IMR-90 (cell line): ENCODE data around the gene UEVLD. TPM values are rescaled to one million over a fixed set of nuclear protein-coding genes. Genes with fewer than 3 reads are reported as not detected.
A peak's percentile ranks its signal among the peaks of the same experiment; 100 is the strongest.

Experiments
- ATAC-seq: fragments of 200-7000 bp; cut with Tn5 transposase; 2 replicates; pipeline ENCODE4 v1.9.1; 2020; ENCODE audit warnings: low read depth, mild to moderate bottlenecking, moderate library complexity
- BruUV-seq: library from RNA; stranded (reverse); fragments of 400-500 nt; replicated peaks from 2 replicates; lab custom pipeline; 2021; lab: Mats Ljungman, UMichigan
- CTCF ChIA-PET: fragments of 300-600 bp; formaldehyde crosslinking; extraction: SDS; loops from one replicate; lab custom pipeline; 2021; ENCODE audit warnings: antibody characterized with exemption; lab: Yijun Ruan, JAX
- POLR2A ChIA-PET: fragments of 300-600 bp; sonication (Branson Sonifier 250); formaldehyde crosslinking; loops from one replicate; lab custom pipeline; 2022; ENCODE audit warnings: antibody characterized with exemption; ENCODE audit not compliant: unreplicated experiment; lab: Charles Lee
- DNase-seq: peaks from one replicate; pipeline ENCODE4 v3.0.0; 2013
- H2AFZ ChIP-seq: replicated peaks from 2 replicates; pipeline ENCODE3; 2013; ENCODE audit warnings: low read length, mild to moderate bottlenecking; ENCODE audit not compliant: poor library complexity
- H2AK5ac ChIP-seq: 2 replicates; pipeline ENCODE4 v1.6.1; 2013; ENCODE audit warnings: low read depth, low read length, inconsistent platforms
- H2AK9ac ChIP-seq: replicated peaks from 2 replicates; pipeline ENCODE3; 2013; ENCODE audit warnings: mild to moderate bottlenecking, low read depth, low read length, moderate library complexity; ENCODE audit not compliant: poor library complexity
- H2BK120ac ChIP-seq: 2 replicates; pipeline ENCODE4 v1.6.1; 2013; ENCODE audit warnings: low read depth, low read length, inconsistent platforms
- H2BK15ac ChIP-seq: 3 replicates; pipeline ENCODE4 v1.6.1; 2013; ENCODE audit warnings: low read depth, low read length, inconsistent platforms
- H2BK20ac ChIP-seq: 2 replicates; pipeline ENCODE4 v1.6.1; 2013; ENCODE audit warnings: low read depth, mild to moderate bottlenecking, inconsistent platforms, low read length, moderate library complexity
- H2BK5ac ChIP-seq: 2 replicates; pipeline ENCODE4 v1.6.1; 2013; ENCODE audit warnings: mild to moderate bottlenecking, low read depth, low read length, inconsistent platforms; ENCODE audit not compliant: poor library complexity, severe bottlenecking
- H3K14ac ChIP-seq: replicated peaks from 2 replicates; pipeline ENCODE4 v1.6.1; 2013; ENCODE audit warnings: low read depth, low read length, inconsistent platforms
- H3K18ac ChIP-seq: 2 replicates; pipeline ENCODE4 v1.6.1; 2013; ENCODE audit warnings: low read depth, low read length, control low read depth
- H3K23ac ChIP-seq: 2 replicates; pipeline ENCODE4 v1.6.1; 2013; ENCODE audit warnings: low read depth, low read length, inconsistent platforms
- H3K27ac ChIP-seq: 2 replicates; pipeline ENCODE4 v1.5.1; 2013; ENCODE audit warnings: mild to moderate bottlenecking, control low read depth, low read length; ENCODE audit not compliant: insufficient read depth
- H3K27me3 ChIP-seq: 2 replicates; pipeline ENCODE4 v1.6.1; 2013; ENCODE audit warnings: low read length; ENCODE audit not compliant: control insufficient read depth, insufficient read depth
- H3K36me3 ChIP-seq: 2 replicates; pipeline ENCODE4 v1.6.1; 2013; ENCODE audit warnings: low read length, mixed read lengths; ENCODE audit not compliant: control insufficient read depth, insufficient read depth
- H3K4ac ChIP-seq: 2 replicates; pipeline ENCODE4 v1.6.1; 2013; ENCODE audit warnings: low read depth, low read length, inconsistent platforms
- H3K4me1 ChIP-seq: 2 replicates; pipeline ENCODE4 v1.6.1; 2013; ENCODE audit warnings: low read length, mixed read lengths; ENCODE audit not compliant: control insufficient read depth, insufficient read depth
- H3K4me2 ChIP-seq: 2 replicates; pipeline ENCODE4 v1.6.1; 2013; ENCODE audit warnings: low read depth, mild to moderate bottlenecking, control low read depth, low read length, moderate library complexity
- H3K4me3 ChIP-seq: 2 replicates; pipeline ENCODE4 v1.5.1; 2013; ENCODE audit warnings: low read depth, mild to moderate bottlenecking, control low read depth, low read length, moderate library complexity; ENCODE audit not compliant: insufficient read depth
- H3K56ac ChIP-seq: 2 replicates; pipeline ENCODE4 v1.6.1; 2013; ENCODE audit warnings: low read length, inconsistent platforms; ENCODE audit not compliant: insufficient read depth; ENCODE audit errors: extremely low read depth
- H3K79me1 ChIP-seq, 2 experiments: 2 replicates each; pipeline ENCODE4 v1.6.1; 2013; ENCODE audit warnings: low read length in 2 of 2, inconsistent platforms in 1 of 2, low read depth in 1 of 2
- H3K9ac ChIP-seq: 2 replicates; pipeline ENCODE4 v1.6.1; 2013; ENCODE audit warnings: low read depth, low read length, control low read depth
- H3K9me1 ChIP-seq: 2 replicates; pipeline ENCODE4 v1.6.1; 2013; ENCODE audit warnings: low read length, inconsistent platforms; ENCODE audit not compliant: insufficient read depth
- H3K9me3 ChIP-seq: 2 replicates; pipeline ENCODE4 v1.6.1; 2013; ENCODE audit warnings: low read length; ENCODE audit not compliant: control insufficient read depth, insufficient read depth
- H4K20me1 ChIP-seq: 2 replicates; pipeline ENCODE4 v1.6.1; 2013; ENCODE audit warnings: low read length, inconsistent platforms; ENCODE audit not compliant: insufficient read depth
- H4K5ac ChIP-seq: 2 replicates; pipeline ENCODE4 v1.6.1; 2013; ENCODE audit warnings: mild to moderate bottlenecking, low read depth, low read length, control low read depth
- H4K8ac ChIP-seq, 2 experiments: 2 replicates each; pipeline ENCODE4 v1.6.1; 2013; ENCODE audit warnings: low read depth in 2 of 2, low read length in 2 of 2, control low read depth in 1 of 2, inconsistent platforms in 1 of 2
- H4K91ac ChIP-seq: 2 replicates; pipeline ENCODE4 v1.6.1; 2013; ENCODE audit warnings: low read depth, low read length, inconsistent platforms; ENCODE audit not compliant: insufficient read depth
- CEBPB ChIP-seq: IDR thresholded peaks from 2 replicates; pipeline ENCODE4 v1.6.1; 2012; ENCODE audit warnings: low read depth, low read length, improper control_type of control experiment
- CTCF ChIP-seq: conservative IDR thresholded peaks from 2 replicates; pipeline ENCODE4 v1.5.1; 2012; ENCODE audit warnings: mild to moderate bottlenecking, low read depth, low read length, improper control_type of control experiment
- MAFK ChIP-seq: IDR thresholded peaks from 2 replicates; pipeline ENCODE4 v1.6.1; 2012; ENCODE audit warnings: low read depth, low read length, improper control_type of control experiment
- WGBS, 2 experiments: methylation state at CpG; one replicate each; pipeline versions ENCODE4 v1.1.5 to v1.1.7; 2013; ENCODE audit warnings: missing lambda C conversion rate in 2 of 2; ENCODE audit not compliant: insufficient read length in 1 of 2; ENCODE audit errors: extremely low coverage in 2 of 2; 5-methylcytosine and 5-hydroxymethylcytosine counted together
- dilution Hi-C: fragments of 300-500 bp; cut with HindIII; formaldehyde crosslinking; loops from one replicate; pipeline ENCODE4 v1.14.3; 2018; ENCODE audit warnings: low sequenced_read_pairs; ENCODE audit not compliant: unreplicated experiment
- in situ Hi-C: fragments of 300-500 bp; cut with MboI; formaldehyde crosslinking; loops from 3 replicates; pipeline ENCODE4 v1.14.3; 2019; ENCODE audit warnings: low sequenced_read_pairs, inconsistent platforms, mixed read lengths
- intact Hi-C: fragments of 100-400 bp; cut with micrococcal nuclease; formaldehyde crosslinking; loops from 2 replicates; pipeline ENCODE4 v1.10.0; 2022
- polyA plus RNA-seq, 3 experiments: library from polyadenylated mRNA; depleted of rRNA; stranded (reverse); fragments of >200 nt; gene quantifications; 2 replicates each; pipeline ENCODE4 v1.2.3, GENCODE V29; 2012; ENCODE audit warnings: low replicate concordance in 1 of 3
- total RNA-seq: library from RNA; depleted of rRNA; stranded (reverse); fragments of >200 nt; gene quantifications from 2 replicates; pipeline ENCODE4 v1.2.3, GENCODE V29; 2012

Gene UEVLD
- total and polyA plus RNA-seq, 2 of the 4 experiments (the other 2 are of a cell fraction), result 13.8 to 29.2 TPM

GRCh38 chr11:18611196-18611595 lies 22.7 kb upstream of the UEVLD start:
- in situ Hi-C loops, result no loop called here
- ChIA-PET POLR2A (no interaction called here), CTCF (interaction anchor here (0.7 kb wide), 1 partner anchor 658 kb away, joined by 4 read pairs; no protein-coding TSS in a partner anchor)
- Histone ChIP-seq H2BK120ac (no peak overlapping the region), H3K18ac (no peak overlapping the region), H3K4me3 (no peak overlapping the region), H2BK5ac (no peak overlapping the region), H3K23ac (no peak overlapping the region), H4K5ac (peak overlapping the region; percentile 54; the same call in 1 of the 2 replicates), H2AK9ac (no peak overlapping the region), H3K27me3 (no peaks in the 10 kb centered on the region), H3K14ac (no peak overlapping the region), H3K9ac (no peak overlapping the region), H4K20me1 (peaks cover 12% of the 10 kb centered on the region; the same call in 1 of the 2 replicates), H3K4ac (no peak overlapping the region), H2BK20ac (no peak overlapping the region), H3K9me1 (peaks cover 9% of the 10 kb centered on the region; the same call in 1 of the 2 replicates), H4K8ac (no peak overlapping the region), H2AK5ac (no peak overlapping the region), H3K36me3 (peaks cover 36% of the 10 kb centered on the region), H4K91ac (no peak overlapping the region), H2AFZ (no peak overlapping the region), H3K27ac (peak overlapping the region; percentile 64; the same call in 1 of the 2 replicates), H2BK15ac (no peak overlapping the region), H3K9me3 (no peaks in the 10 kb centered on the region), H3K4me1 (peaks cover 7% of the 10 kb centered on the region), H3K4me2 (no peak overlapping the region), H3K56ac (no peak overlapping the region), H3K79me1 (peaks cover 21 to 34% of the 10 kb centered on the region in 2 experiments)
- TF ChIP-seq CTCF (no peak), CEBPB (0 out of 2 replicates have a peak, but pooled peaks have one; percentile 12), MAFK (0 out of 2 replicates have a peak, but pooled peaks have one; percentile 11)
- ATAC-seq (peak; percentile 42; the same call in 1 of the 2 replicates), DNase-seq (peak; percentile 18)
- intact Hi-C loops, result no loop called here
- dilution Hi-C loops, result no loop called here
- no TSS peak for BruUV-seq
- WGBS, 2 experiments, result no CpG with 5 or more reads among the region's 2 CpGs
